HCT116 (cell line): ENCODE measurements around the gene DAPK3.

Experiments
- CEBPB ChIP-seq: IDR thresholded peaks from 2 replicates; pipeline ENCODE4 v1.6.1; 2012; ENCODE audit warnings: low read depth
- EGR1 ChIP-seq: IDR thresholded peaks from 2 replicates; pipeline ENCODE4 v1.6.1; 2012; ENCODE audit warnings: low read depth
- EZH2 ChIP-seq: fragments of 200-600 bp; sonication (generic); IDR thresholded peaks from 2 replicates; pipeline ENCODE4 v1.6.1; 2017; ENCODE audit warnings: antibody characterized with exemption, mixed run types
- FOSL1 ChIP-seq: IDR thresholded peaks from 2 replicates; pipeline ENCODE4 v1.6.1; 2012; ENCODE audit warnings: low read depth
- POLR2A ChIP-seq: IDR thresholded peaks from 2 replicates; pipeline ENCODE4 v1.7.0; 2011; ENCODE audit warnings: borderline replicate concordance; ENCODE audit not compliant: insufficient read depth, insufficient read length; ENCODE audit errors: extremely low read depth
- POLR2AphosphoS5 ChIP-seq: IDR thresholded peaks from 2 replicates; pipeline ENCODE4 v1.6.1; 2011; ENCODE audit warnings: mild to moderate bottlenecking, low read depth, low read length, moderate library complexity
- REST ChIP-seq: IDR thresholded peaks from 2 replicates; pipeline ENCODE4 v1.6.1; 2012; ENCODE audit warnings: low read depth
- SIN3A ChIP-seq: IDR thresholded peaks from 2 replicates; pipeline ENCODE4 v1.6.1; 2012; ENCODE audit warnings: low read depth
- ZNF274 ChIP-seq: fragments of 200-500 bp; sonication (Bioruptor generic); IDR thresholded peaks from 2 replicates; pipeline ENCODE4 v1.6.1; 2014; ENCODE audit warnings: mild to moderate bottlenecking, low read depth, low read length, inconsistent platforms
- TF ChIP-seq, protein P1 (sequence below): IDR thresholded peaks from 2 replicates; pipeline ENCODE4 v1.6.1; 2011; ENCODE audit warnings: mild to moderate bottlenecking, low read length, moderate library complexity; ENCODE audit not compliant: insufficient replicate concordance; ENCODE audit errors: extremely low read depth
- TF ChIP-seq, protein P2 (sequence below), 3 experiments: fragments of 200-600 bp in 1 of 3; sonication (generic) in 1 of 3; IDR thresholded peaks in 2 of 3; conservative IDR thresholded peaks in 1 of 3; 2 replicates each; pipeline ENCODE4 v1.5.1; 2012 to 2017; ENCODE audit warnings: low read depth in 2 of 3, low read length in 2 of 3, antibody characterized with exemption in 1 of 3, borderline replicate concordance in 1 of 3, control low read depth in 1 of 3, mild to moderate bottlenecking in 1 of 3, mixed read lengths in 1 of 3, mixed run types in 1 of 3, moderate library complexity in 1 of 3; ENCODE audit not compliant: insufficient read depth in 1 of 3

- TF ChIP-seq EZH2: no peak
- TF ChIP-seq, protein P1, sequence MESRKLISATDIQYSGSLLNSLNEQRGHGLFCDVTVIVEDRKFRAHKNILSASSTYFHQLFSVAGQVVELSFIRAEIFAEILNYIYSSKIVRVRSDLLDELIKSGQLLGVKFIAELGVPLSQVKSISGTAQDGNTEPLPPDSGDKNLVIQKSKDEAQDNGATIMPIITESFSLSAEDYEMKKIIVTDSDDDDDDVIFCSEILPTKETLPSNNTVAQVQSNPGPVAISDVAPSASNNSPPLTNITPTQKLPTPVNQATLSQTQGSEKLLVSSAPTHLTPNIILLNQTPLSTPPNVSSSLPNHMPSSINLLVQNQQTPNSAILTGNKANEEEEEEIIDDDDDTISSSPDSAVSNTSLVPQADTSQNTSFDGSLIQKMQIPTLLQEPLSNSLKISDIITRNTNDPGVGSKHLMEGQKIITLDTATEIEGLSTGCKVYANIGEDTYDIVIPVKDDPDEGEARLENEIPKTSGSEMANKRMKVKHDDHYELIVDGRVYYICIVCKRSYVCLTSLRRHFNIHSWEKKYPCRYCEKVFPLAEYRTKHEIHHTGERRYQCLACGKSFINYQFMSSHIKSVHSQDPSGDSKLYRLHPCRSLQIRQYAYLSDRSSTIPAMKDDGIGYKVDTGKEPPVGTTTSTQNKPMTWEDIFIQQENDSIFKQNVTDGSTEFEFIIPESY: no peak
- TF ChIP-seq POLR2A: no peak
- TF ChIP-seq, protein P2, sequence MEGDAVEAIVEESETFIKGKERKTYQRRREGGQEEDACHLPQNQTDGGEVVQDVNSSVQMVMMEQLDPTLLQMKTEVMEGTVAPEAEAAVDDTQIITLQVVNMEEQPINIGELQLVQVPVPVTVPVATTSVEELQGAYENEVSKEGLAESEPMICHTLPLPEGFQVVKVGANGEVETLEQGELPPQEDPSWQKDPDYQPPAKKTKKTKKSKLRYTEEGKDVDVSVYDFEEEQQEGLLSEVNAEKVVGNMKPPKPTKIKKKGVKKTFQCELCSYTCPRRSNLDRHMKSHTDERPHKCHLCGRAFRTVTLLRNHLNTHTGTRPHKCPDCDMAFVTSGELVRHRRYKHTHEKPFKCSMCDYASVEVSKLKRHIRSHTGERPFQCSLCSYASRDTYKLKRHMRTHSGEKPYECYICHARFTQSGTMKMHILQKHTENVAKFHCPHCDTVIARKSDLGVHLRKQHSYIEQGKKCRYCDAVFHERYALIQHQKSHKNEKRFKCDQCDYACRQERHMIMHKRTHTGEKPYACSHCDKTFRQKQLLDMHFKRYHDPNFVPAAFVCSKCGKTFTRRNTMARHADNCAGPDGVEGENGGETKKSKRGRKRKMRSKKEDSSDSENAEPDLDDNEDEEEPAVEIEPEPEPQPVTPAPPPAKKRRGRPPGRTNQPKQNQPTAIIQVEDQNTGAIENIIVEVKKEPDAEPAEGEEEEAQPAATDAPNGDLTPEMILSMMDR (IDR thresholded peaks at IDR 0.05 in 2 of 3, conservative IDR thresholded peaks at IDR 0.05 in 1 of 3; ENCODE audit: borderline replicate concordance in 1 of 3, insufficient read depth in 1 of 3, low read depth in 2 of 3, low read length in 2 of 3): no peak
- TF ChIP-seq CEBPB: no peak
- TF ChIP-seq POLR2AphosphoS5: no peak
- TF ChIP-seq REST: no peak
- TF ChIP-seq EGR1: no peak
- TF ChIP-seq ZNF274: no peak
- TF ChIP-seq SIN3A: no peak
- no peak for TF ChIP-seq FOSL1
These were observed 28.0 kb downstream of the DAPK3 start for GRCh38 chr19:3942790-3943409.
